Stimulated activated naive CD8-positive, alpha-beta T cell treated with anti-CD3 and anti-CD28 coated beads, Interleukin-15, Interleukin-2, amounts not matched to agents 100 ng/mL and 50 ng/mL, for 24 hours (primary cell): ENCODE data around the gene SYCP2.

ENCODE experiments used
- H3K27ac Mint-ChIP-seq: one replicate; pipeline ENCODE4 v1.8.0; 2021; ENCODE audit warnings: mild to moderate bottlenecking, mixed read lengths
- H3K27me3 Mint-ChIP-seq: one replicate; pipeline ENCODE4 v1.8.0; 2021; ENCODE audit warnings: mixed read lengths
- H3K36me3 Mint-ChIP-seq: one replicate; pipeline ENCODE4 v1.8.0; 2021; ENCODE audit warnings: low read depth, mixed read lengths
- H3K4me1 Mint-ChIP-seq: one replicate; pipeline ENCODE4 v1.8.0; 2021; ENCODE audit warnings: low read depth, mixed read lengths
- H3K4me3 Mint-ChIP-seq: one replicate; pipeline ENCODE4 v1.8.0; 2021; ENCODE audit warnings: mild to moderate bottlenecking, mixed read lengths
- H3K9me3 Mint-ChIP-seq: one replicate; pipeline ENCODE4 v1.8.0; 2021; ENCODE audit warnings: mixed read lengths

SYCP2 gene

DNA sequence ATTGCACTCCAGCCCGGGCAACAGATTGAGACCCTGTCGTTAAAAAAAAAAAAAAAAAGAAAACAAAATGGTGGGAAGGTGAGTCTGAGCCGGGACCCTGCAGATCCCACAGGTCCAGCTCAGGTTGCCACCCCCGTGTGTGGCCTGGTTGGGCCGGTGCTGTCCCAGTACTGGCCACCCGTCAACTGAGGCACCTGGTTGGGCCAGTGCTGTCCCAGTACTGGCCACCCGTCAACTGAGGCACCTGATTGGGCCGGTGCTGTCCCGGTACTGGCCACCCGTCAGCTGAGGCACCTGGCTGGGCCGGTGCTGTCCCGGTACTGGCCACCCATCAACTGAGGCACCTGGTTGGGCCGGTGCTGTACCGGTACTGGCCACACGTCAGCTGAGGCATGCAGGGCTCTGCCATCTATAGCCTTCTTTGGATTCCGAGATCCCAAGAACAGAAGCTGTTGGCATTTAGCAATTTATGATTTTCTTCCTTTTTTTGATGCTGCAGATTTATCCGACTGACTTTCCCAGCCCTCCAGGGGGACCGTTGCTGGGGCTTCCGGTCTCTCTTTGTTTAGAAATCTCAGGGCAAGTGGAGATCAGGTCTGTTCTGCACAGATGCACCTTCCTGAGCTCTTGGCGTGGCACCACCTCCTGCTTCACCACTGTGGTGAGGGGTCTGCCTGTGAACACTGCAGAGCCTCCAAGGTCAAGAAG is 113.8 kb downstream of the SYCP2 start:
- H3K4me3 Mint-ChIP-seq: no peak overlapping the region
- peaks cover 5% of the 10 kb centered on the region for H3K27me3 Mint-ChIP-seq
- no peak overlapping the region for H3K27ac Mint-ChIP-seq
- H3K4me1 Mint-ChIP-seq: no peaks in the 10 kb centered on the region
- no peaks in the 10 kb centered on the region for H3K9me3 Mint-ChIP-seq
- no peaks in the 10 kb centered on the region for H3K36me3 Mint-ChIP-seq

DNA sequence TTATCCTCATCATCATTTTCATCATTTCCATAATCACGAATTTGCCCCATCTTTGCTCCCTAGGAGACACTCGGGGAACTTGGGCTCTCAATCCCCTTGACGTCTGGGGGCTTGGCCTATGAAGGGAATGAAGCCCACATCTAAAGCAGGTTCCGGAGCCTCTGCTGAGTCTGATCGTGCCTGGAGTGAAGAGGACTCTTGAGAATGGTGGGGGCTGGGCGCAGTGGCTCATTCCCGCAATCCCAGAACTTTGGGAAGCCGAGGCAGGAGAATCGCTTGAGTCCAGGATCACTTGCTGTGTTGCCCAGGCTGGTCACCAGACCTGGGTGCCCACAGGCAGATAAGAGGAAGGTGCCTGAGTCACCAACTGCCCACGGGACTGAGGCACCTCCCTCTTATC is 114.5 kb downstream of the SYCP2 start:
- Mint-ChIP-seq H3K4me1 (no peaks in the 10 kb centered on the region), H3K9me3 (no peaks in the 10 kb centered on the region), H3K4me3 (no peak overlapping the region), H3K36me3 (no peaks in the 10 kb centered on the region), H3K27me3 (peaks cover 5% of the 10 kb centered on the region), H3K27ac (peak overlapping the region; percentile 12)

DNA sequence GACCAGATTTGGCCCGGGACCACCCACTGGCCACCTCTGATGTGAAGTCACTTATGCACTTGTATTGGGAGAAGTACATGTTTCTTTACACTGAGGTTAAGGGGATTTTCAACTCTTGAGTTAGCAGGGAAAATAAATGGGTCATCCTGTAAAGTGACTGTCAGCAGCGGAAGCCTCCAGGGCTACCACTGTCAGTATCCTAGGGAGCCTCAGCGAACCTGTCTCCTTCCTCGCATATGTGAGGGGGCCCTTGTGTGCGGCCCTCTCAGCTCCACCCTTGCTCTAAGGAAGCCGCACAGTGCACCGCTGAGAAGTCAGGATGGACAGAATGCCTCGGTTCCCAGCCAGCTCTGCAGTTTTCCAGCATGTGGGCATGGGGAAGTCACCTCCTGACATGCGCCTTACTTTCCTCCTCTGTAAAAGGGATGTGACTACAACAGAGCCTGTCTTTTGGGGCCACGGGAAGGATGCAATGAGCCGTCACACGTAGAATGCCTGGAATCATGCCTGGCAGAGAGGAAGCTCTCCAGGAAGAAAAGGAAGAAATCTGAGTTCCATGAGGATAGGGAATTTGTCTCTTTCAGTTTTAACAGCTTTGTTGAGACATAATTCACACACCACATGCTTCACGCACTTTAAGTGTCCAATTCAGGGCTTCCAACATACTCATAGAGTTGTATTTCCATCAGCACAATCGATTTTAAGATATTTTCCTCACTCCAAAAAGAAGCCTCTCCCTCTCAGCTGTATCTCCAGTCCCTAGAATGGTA is 115.4 kb downstream of the SYCP2 start:
- H3K9me3 Mint-ChIP-seq: no peaks in the 10 kb centered on the region
- H3K27me3 Mint-ChIP-seq: peaks cover 5% of the 10 kb centered on the region
- H3K4me3 Mint-ChIP-seq: no peak overlapping the region
- no peaks in the 10 kb centered on the region for H3K36me3 Mint-ChIP-seq
- H3K27ac Mint-ChIP-seq: no peak overlapping the region
- no peaks in the 10 kb centered on the region for H3K4me1 Mint-ChIP-seq

DNA sequence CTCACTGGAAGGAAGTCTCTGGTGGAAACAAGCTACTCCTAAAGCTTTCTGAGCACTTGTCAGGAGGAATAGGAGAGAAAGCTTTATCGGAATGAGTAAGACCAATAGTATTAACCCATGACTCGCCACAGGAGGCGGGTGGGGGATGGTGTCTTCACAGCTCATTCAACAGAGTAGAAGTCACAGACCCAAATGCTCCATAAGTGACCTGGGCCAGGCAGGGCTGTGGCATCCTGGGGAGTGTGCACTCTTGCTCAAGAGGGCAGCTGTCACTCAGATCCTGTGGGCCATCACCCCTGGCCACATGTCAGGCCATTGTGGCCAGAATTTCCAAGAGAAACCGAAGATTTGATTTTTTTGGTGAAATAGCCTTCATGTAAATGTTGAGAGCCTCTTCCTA is 116.0 kb downstream of the SYCP2 start:
- no peaks in the 10 kb centered on the region for H3K36me3 Mint-ChIP-seq
- no peak overlapping the region for H3K27ac Mint-ChIP-seq
- no peak overlapping the region for H3K4me3 Mint-ChIP-seq
- H3K4me1 Mint-ChIP-seq: no peaks in the 10 kb centered on the region
- H3K27me3 Mint-ChIP-seq: peaks cover 5% of the 10 kb centered on the region
- H3K9me3 Mint-ChIP-seq: no peaks in the 10 kb centered on the region

DNA sequence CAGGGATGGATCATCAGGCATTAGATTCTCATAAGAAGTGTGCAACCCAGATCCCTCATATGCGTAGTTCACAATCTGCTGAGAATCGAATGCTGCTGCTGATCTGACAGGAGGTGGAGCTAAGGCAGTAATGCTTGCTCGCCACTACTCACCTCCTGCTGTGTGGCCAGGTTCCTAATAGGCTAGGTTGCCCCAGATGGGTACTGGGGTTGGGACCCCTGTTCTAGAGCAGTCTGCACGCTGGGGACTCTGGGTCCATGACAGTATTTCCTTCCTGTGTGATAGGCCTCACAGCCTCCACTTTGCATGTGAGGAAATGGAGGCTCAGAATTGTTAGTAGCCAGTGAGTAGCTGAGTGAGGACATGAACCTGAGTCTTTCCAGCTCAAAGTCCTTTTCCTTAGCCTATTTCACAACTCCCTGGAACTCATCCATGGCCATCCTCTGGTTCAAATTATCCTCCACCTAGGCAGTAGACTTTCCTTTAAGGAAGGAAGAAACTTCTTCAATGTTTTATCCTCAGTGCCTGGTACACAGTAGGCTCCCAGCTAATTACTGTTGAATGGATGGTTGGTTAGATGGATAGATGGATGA is 117.2 kb downstream of the SYCP2 start:
- no peaks in the 10 kb centered on the region for H3K36me3 Mint-ChIP-seq
- H3K27ac Mint-ChIP-seq: no peak overlapping the region
- H3K27me3 Mint-ChIP-seq: no peaks in the 10 kb centered on the region
- no peaks in the 10 kb centered on the region for H3K9me3 Mint-ChIP-seq
- no peak overlapping the region for H3K4me3 Mint-ChIP-seq
- H3K4me1 Mint-ChIP-seq: no peaks in the 10 kb centered on the region

DNA sequence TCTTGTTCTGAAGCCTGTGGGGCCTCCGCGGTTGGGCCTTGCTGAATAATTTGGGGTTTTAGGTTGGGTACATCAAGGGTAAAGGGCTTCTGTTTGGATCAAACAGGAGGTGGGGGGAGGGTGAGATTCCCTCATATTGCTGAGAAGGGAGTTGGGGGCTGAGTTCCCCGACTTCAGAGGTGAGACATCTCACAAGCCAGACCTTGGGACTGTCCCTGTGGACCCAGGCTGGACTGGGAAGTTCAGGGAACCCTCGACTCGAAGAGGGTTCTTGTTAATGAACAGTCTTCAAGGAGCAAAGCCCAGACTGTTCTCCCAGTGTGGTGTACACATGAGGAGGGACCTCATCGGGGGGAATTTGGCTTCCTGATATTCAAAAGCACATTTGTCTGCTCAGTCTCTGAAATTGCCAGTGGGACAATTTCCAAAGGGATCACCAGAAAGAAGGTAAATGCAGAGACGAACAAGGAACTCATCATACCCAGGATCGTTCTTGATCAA is 118.5 kb downstream of the SYCP2 start:
- Mint-ChIP-seq H3K4me3 (no peak overlapping the region), H3K27me3 (no peaks in the 10 kb centered on the region), H3K4me1 (no peaks in the 10 kb centered on the region), H3K36me3 (no peaks in the 10 kb centered on the region), H3K27ac (no peak overlapping the region), H3K9me3 (no peaks in the 10 kb centered on the region)

DNA sequence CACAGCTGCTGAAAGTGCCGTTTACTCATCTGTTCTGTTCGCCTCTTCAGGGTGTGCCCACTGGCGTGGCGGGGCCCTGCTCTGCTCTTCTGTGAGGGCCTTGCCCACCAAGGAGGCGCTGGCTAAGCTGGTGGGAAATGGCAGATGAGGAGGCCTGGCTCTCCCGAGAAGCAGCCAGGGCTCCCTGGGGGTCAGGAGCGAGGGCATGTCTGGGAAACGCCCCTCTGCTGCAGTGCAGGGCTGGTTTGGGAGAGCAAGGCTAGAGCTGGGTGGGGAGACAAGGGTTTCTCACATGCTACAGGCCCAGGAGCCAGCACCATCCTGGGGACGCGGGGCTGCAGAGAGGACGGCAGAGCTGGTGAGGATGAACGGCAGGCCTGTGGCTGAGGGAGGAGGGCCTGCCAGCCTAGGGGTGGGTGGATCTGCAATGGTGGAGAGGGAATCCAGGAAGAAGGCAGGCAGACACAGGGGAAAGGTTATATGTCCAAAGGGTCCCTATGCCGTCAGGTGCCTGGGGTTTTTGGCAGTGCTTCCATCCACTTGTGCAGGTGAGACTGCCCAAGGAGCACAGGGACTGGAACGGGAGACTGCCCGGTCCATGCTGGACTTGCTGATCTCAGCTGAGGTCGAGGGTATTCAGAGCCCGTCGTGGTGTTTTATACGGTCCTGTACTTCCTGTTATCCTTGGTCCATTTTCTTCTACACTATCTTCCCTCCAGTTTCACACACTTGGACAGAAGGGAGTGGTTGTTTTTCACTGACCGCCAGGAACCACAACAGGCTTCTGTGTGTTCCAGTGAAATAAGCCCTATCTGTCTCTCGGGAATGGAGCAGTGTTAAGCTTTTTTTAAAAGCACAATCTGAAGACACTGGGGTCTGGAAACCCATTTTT is 119.2 kb downstream of the SYCP2 start:
- Mint-ChIP-seq H3K4me3 (no peak overlapping the region), H3K9me3 (no peaks in the 10 kb centered on the region), H3K36me3 (no peaks in the 10 kb centered on the region), H3K27me3 (no peaks in the 10 kb centered on the region), H3K4me1 (no peaks in the 10 kb centered on the region), H3K27ac (no peak overlapping the region)
